PC-3 (cell line): Measurements from ENCODE around the gene LRRC49. TPM values are rescaled to one million over a fixed set of nuclear protein-coding genes. Genes with fewer than 3 reads are reported as not detected.

Source experiments
- ATAC-seq: fragments of 200-7000 bp; cut with Tn5 transposase; 2 replicates; pipeline ENCODE4 v1.9.1; 2020; ENCODE audit warnings: mild to moderate bottlenecking, moderate library complexity
- Bru-seq: library from RNA; stranded (reverse); fragments of 400-500 nt; gene quantifications from one replicate; lab custom pipeline; 2021; lab: Mats Ljungman, UMichigan
- BruChase-seq, 2 experiments: library from RNA; stranded (reverse); fragments of 400-500 nt; gene quantifications; one replicate each; lab custom pipeline; 2021; lab: Mats Ljungman, UMichigan
- BruUV-seq: library from RNA; stranded (reverse); fragments of 400-500 nt; replicated peaks from 2 replicates; lab custom pipeline; 2021; lab: Mats Ljungman, UMichigan
- CTCF ChIA-PET: fragments of 300-600 bp; sonication (Branson Sonifier 250); formaldehyde crosslinking; loops from one replicate; lab custom pipeline; 2022; ENCODE audit warnings: antibody characterized with exemption; lab: Charles Lee
- POLR2A ChIA-PET: fragments of 300-600 bp; sonication (Branson Sonifier 250); formaldehyde crosslinking; loops from one replicate; lab custom pipeline; 2022; ENCODE audit warnings: antibody characterized with exemption; ENCODE audit not compliant: unreplicated experiment; lab: Charles Lee
- DNase-seq: peaks from one replicate; pipeline ENCODE4 v3.0.0-alpha.2; 2015
- H2AFZ ChIP-seq: fragments of 300-600 bp; sonication (generic); 2 replicates; pipeline ENCODE4 v1.6.0; 2016; ENCODE audit warnings: antibody characterized with exemption, low read length
- H3F3A ChIP-seq: fragments of 300-600 bp; sonication (generic); one replicate; pipeline ENCODE4 v1.6.0; 2017; ENCODE audit warnings: antibody characterized with exemption, low read length, control low read depth, mild to moderate bottlenecking; ENCODE audit not compliant: unreplicated experiment
- H3K27ac ChIP-seq: fragments of 300-600 bp; sonication (generic); 2 replicates; pipeline ENCODE4 v1.5.1; 2016; ENCODE audit warnings: mild to moderate bottlenecking, low read length
- H3K27me3 ChIP-seq: fragments of 300-600 bp; sonication (generic); 2 replicates; pipeline ENCODE4 v1.6.1; 2016; ENCODE audit warnings: low read length, mixed read lengths
- H3K36me3 ChIP-seq: fragments of 300-600 bp; sonication (generic); 2 replicates; pipeline ENCODE4 v1.6.1; 2016; ENCODE audit warnings: low read depth, mixed run types, low read length, mixed read lengths
- H3K4me1 ChIP-seq: fragments of 300-600 bp; sonication (generic); 2 replicates; pipeline ENCODE4 v1.5.1; 2016; ENCODE audit warnings: low read length; ENCODE audit not compliant: insufficient read depth
- H3K4me2 ChIP-seq: fragments of 300-600 bp; sonication (generic); 2 replicates; pipeline ENCODE4 v1.6.0; 2016; ENCODE audit warnings: low read length
- H3K4me3 ChIP-seq: fragments of 300-600 bp; sonication (generic); 2 replicates; pipeline ENCODE4 v1.5.1; 2016; ENCODE audit warnings: mild to moderate bottlenecking, low read length, mixed read lengths
- H3K79me2 ChIP-seq: fragments of 300-600 bp; sonication (generic); 2 replicates; pipeline ENCODE4 v1.6.1; 2017; ENCODE audit warnings: low read length, mixed read lengths
- H3K9ac ChIP-seq: fragments of 300-600 bp; sonication (generic); 2 replicates; pipeline ENCODE4 v1.6.0; 2016; ENCODE audit warnings: mild to moderate bottlenecking, low read length
- H3K9me2 ChIP-seq: fragments of 300-600 bp; sonication (generic); replicated peaks from 2 replicates; pipeline ENCODE4 v1.6.1; 2016; ENCODE audit warnings: mixed run types, low read length, mixed read lengths
- H3K9me3 ChIP-seq: fragments of 300-600 bp; sonication (generic); 2 replicates; pipeline ENCODE4 v1.6.1; 2016; ENCODE audit warnings: low read length, mixed read lengths
- H4K20me1 ChIP-seq: fragments of 300-600 bp; sonication (generic); 2 replicates; pipeline ENCODE4 v1.6.1; 2016; ENCODE audit warnings: low read length, mixed read lengths
- EZH2 ChIP-seq: fragments of 300-600 bp; sonication (generic); IDR thresholded peaks from one replicate; pipeline ENCODE4 v1.6.1; 2017; ENCODE audit warnings: antibody characterized with exemption, mild to moderate bottlenecking, low read length; ENCODE audit not compliant: unreplicated experiment
- EZH2phosphoT487 ChIP-seq: fragments of 300-600 bp; sonication (generic); IDR thresholded peaks from 2 replicates; pipeline ENCODE4 v1.6.1; 2018; ENCODE audit warnings: mild to moderate bottlenecking, antibody characterized with exemption, low read length, borderline replicate concordance
- intact Hi-C: fragments of 100-400 bp; cut with micrococcal nuclease; formaldehyde crosslinking; loops from 2 replicates; pipeline ENCODE4 v1.9.0; 2023
- long read RNA-seq: library from polyadenylated mRNA; unstranded; transcript quantifications from one replicate; pipeline ENCODE4 v2.0.0, GENCODE V29; 2021; ENCODE audit not compliant: unreplicated experiment
- total RNA-seq: library from RNA; depleted of rRNA; stranded (reverse); fragments of >200 nt; gene quantifications from 2 replicates; pipeline ENCODE4 v1.2.3, GENCODE V29; 2014; rRNA removed
- TF ChIP-seq, protein P1 (sequence below): fragments of 300-600 bp; sonication (generic); conservative IDR thresholded peaks from 2 replicates; pipeline ENCODE4 v1.5.1; 2017; ENCODE audit warnings: antibody characterized with exemption, low read depth, mild to moderate bottlenecking, low read length

Gene LRRC49, protein sequence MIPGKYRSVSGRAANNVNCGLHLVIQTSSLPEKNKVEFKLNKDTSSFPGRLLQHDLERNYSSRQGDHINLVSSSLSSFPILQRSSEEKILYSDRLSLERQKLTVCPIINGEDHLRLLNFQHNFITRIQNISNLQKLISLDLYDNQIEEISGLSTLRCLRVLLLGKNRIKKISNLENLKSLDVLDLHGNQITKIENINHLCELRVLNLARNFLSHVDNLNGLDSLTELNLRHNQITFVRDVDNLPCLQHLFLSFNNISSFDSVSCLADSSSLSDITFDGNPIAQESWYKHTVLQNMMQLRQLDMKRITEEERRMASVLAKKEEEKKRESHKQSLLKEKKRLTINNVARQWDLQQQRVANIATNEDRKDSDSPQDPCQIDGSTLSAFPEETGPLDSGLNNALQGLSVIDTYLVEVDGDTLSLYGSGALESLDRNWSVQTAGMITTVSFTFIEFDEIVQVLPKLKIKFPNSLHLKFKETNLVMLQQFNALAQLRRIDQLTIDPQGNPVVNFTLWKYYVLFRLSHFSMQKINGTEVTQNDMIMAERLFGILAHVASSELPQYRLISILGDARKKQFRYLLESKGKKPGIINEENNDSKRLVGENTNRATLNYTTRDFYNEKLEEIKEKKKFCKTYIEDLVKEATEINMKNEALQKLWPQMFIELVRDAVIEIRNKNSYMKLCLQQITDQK
- total RNA-seq (7.7 and 13.6 TPM in 2 replicates), Bru-seq, nascent RNA (percentile 59 among the genes with signal in this experiment), BruChase-seq, experiment 1, labeled RNA remaining after a 6-hour chase (percentile 45 among the genes with signal in this experiment), BruChase-seq, experiment 2, labeled RNA remaining after a 2-hour chase (percentile 57 among the genes with signal in this experiment)
- long read RNA-seq, transcript LRRC49-201 (16 exons, 2,784 nt) = major isoform, 5 of 9 reads
- long read RNA-seq, partial matches to known transcripts = 0 of 9 reads
- long read RNA-seq, other reads (novel, unspliced or antisense) = 3 of 9 reads

DNA sequence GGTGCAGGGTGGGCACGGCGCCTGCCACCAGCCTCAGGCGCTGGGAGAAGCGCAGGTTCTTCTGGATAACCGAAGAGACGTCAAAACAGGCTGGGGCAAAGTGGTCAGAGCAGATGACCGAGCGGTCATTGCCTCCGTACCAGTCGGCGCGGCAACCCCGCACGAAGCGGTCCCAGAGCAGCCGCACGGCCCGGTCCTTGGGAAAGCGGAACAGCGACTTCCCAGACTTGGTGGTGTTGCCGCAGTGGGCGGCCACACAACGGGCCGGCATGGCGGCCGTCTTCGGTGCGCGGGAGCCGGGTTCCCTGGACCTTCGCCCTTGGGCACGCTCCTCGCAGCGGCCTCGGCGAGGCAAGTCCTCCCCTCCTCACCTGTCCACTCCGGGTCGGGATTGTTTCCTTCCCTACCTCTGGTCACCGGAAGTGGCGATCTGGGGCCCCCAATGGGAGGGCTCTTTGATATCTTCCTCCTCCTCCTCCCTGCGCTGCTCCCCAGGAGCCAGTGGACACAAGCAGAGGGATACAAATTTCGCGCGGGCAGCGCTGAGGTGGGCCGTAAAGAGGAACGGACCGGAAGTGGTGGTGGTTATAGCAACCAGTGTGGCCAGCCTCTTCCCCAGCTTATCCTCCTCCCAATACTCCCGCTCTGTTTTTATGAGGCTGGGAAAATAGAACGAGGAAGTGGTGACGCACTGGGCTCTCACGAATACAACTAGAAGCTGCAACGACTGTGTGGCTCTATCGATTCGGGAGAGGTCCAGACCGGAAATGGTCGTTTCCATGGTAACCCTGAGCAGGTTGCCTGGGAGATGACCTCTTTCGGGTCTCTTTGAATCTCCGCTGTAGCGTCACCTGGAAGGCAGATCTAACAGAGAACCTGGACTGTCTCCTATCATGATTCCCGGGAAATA, at the start of gene LRRC49, which contains the start of gene THAP10:
TSS of gene LRRC49 (plus strand) at position 825 of the 910 bp plus-strand sequence. CDS start at position 894, 69 bp downstream.
TSS of gene THAP10 (minus strand) at position 432 of the 910 bp plus-strand sequence. CDS start at position 271, 161 bp downstream.
- peak within 1 kb of the TSS; percentile 87 for H2AFZ ChIP-seq
- TF ChIP-seq EZH2phosphoT487 = no peak
- no peak for TF ChIP-seq EZH2
- TF ChIP-seq, protein P1, sequence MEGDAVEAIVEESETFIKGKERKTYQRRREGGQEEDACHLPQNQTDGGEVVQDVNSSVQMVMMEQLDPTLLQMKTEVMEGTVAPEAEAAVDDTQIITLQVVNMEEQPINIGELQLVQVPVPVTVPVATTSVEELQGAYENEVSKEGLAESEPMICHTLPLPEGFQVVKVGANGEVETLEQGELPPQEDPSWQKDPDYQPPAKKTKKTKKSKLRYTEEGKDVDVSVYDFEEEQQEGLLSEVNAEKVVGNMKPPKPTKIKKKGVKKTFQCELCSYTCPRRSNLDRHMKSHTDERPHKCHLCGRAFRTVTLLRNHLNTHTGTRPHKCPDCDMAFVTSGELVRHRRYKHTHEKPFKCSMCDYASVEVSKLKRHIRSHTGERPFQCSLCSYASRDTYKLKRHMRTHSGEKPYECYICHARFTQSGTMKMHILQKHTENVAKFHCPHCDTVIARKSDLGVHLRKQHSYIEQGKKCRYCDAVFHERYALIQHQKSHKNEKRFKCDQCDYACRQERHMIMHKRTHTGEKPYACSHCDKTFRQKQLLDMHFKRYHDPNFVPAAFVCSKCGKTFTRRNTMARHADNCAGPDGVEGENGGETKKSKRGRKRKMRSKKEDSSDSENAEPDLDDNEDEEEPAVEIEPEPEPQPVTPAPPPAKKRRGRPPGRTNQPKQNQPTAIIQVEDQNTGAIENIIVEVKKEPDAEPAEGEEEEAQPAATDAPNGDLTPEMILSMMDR = no peak
- H3K27ac ChIP-seq = peak within 1 kb of the TSS; percentile 70
- TSS peak; percentile 54 for BruUV-seq
- ChIA-PET POLR2A (interaction anchor here (0.7 kb wide), 2 partner anchors 29 to 50 kb away, joined by 4 read pairs; no protein-coding TSS in a partner anchor), CTCF (interaction anchor here (0.6 kb wide), 1 partner anchor 125 kb away, joined by 5 read pairs; no protein-coding TSS in a partner anchor)
- peak within 1 kb of the TSS; percentile 81 for H3K4me2 ChIP-seq
- intact Hi-C loops = loop anchor here (5.0 to 10.0 kb wide), 2 partner anchors 223 to 550 kb away; partner anchors contain the start of gene THSD4
- H3K9me3 ChIP-seq = no peaks in the 10 kb centered on the region
- H4K20me1 ChIP-seq = no peaks in the 10 kb centered on the region
- peaks cover 36% of the 10 kb centered on the region for H3K79me2 ChIP-seq
- peak; percentile 96 for DNase-seq
- peaks cover 19% of the 10 kb centered on the region for H3K4me1 ChIP-seq
- H3K27me3 ChIP-seq = no peaks in the 10 kb centered on the region
- H3K4me3 ChIP-seq = peak within 1 kb of the TSS; percentile 80
- peak within 1 kb of the TSS; percentile 88 for H3K9ac ChIP-seq
- no peaks in the 10 kb centered on the region for H3K36me3 ChIP-seq
- ATAC-seq = peak; percentile 96
- no peaks in the 10 kb centered on the region for H3F3A ChIP-seq
- no peaks in the 10 kb centered on the region for H3K9me2 ChIP-seq

DNA sequence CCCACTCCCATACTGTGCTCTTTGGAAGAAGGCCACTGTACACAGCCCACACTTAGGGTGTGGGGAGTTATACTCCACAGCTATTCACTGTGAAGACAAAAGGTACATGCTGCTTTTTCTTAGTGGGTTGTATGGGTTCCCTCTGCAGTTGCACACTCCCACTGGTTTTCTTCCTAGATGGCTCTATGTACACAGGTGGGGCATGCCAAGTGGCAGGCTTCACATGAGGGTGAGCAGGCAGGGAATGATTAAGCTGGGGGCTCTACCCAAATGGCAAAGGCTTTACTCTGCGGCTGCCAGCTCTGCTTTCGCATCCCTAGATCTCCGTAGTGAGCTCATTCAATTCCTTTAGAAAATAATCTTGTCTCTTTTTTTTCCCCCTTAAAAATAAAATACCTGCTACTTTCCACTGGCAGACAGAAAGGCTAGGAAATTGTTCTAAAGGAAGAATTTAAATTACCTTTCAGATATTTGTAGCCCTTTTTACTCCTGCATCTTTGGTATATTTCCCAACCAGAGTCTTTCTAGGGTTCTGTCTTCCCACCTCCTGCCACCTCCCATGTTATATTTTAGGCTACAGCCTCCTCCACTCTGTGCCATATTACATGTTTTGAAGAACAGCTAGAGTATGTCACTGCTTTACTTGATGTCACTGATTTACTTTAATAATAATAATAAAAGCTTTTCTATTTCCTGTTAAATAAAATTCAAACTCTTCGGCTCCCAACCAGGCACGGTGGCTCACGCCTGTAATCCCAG, 46.8 kb upstream of the LRRC49 start:
- no peak overlapping the region for H3K4me3 ChIP-seq
- no peaks in the 10 kb centered on the region for H3F3A ChIP-seq
- BruUV-seq = no TSS peak
- no peaks in the 10 kb centered on the region for H3K9me3 ChIP-seq
- no peak overlapping the region for H2AFZ ChIP-seq
- no peak for DNase-seq
- no peaks in the 10 kb centered on the region for H3K4me1 ChIP-seq
- no peak overlapping the region for H3K9ac ChIP-seq
- ATAC-seq = no peak
- H3K36me3 ChIP-seq = peaks cover 6% of the 10 kb centered on the region
- POLR2A ChIA-PET = no interaction called here
- no peaks in the 10 kb centered on the region for H4K20me1 ChIP-seq
- CTCF ChIA-PET = no interaction called here
- no peaks in the 10 kb centered on the region for H3K27me3 ChIP-seq
- no peak overlapping the region for H3K4me2 ChIP-seq
- H3K9me2 ChIP-seq = no peaks in the 10 kb centered on the region
- peaks cover 15% of the 10 kb centered on the region for H3K79me2 ChIP-seq
- TF ChIP-seq, protein P1 = no peak
- no peak for TF ChIP-seq EZH2
- H3K27ac ChIP-seq = no peak overlapping the region
- intact Hi-C loops = no loop called here
